HG02588 (cell line): ENCODE data around the gene USPL1.
"Not testable (repeated sequence)": the region's sequence is repeated elsewhere in the genome, so short reads cannot be mapped to it uniquely, and the experiment has no call there.

ENCODE experiments used
- ATAC-seq: cut with Tn5 transposase; IDR thresholded peaks from one replicate; pipeline ENCODE4 v1.9.1; 2021; ENCODE audit warnings: mild to moderate bottlenecking, moderate library complexity; ENCODE audit not compliant: unreplicated experiment

The USPL1 gene

DNA sequence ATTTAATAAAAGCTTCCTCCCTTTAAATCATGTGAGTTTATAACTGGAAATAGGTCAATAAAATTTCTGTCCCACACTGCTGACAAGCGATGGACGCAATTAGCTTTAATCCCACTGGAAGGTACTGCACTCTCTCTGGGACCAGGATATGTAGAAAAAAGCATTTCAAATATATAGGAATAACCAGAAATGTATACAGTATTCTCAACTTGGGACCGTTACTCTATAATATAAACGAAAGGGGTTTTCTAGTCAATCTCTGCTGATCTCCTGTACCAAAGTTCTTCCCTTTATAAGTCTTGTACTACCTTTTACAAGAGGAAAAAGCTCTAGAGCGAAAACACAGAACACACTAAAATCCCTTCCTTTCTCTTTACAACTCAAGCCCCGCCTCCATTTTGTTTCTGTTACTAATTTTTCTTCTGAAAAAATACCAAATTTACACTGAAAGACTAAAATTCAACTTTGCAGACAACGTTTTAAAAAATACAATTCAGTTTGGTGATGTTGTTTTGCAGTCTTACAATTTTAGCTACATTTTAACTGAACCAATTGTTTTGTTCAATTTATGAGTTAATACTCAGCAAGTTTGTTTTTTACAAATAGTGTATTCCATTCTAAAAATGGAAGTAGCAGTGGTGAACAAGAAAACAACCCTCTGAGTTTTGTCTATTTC, 1.7 kb upstream of the USPL1 start:
- no peak for ATAC-seq

DNA sequence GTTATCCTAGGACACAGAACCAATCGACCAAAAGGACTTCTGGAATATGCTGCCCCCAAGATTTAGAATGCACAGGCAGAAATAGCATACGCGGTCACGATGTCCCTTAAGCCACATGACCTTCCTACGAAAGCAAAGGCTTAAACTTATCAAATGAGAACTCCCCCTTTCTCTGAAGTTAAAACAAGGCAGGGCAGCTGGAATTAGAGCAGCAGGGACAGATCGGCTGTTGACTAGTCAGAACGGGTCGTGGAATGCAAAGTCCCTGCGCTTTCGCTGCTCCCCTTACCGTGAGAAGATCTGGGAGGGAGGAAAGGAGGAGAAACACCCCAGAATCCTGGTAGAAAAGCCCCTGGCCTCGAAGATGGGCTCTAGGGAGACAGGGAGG, 799 bp upstream of the USPL1 start:
- ATAC-seq: peak; percentile 18

DNA sequence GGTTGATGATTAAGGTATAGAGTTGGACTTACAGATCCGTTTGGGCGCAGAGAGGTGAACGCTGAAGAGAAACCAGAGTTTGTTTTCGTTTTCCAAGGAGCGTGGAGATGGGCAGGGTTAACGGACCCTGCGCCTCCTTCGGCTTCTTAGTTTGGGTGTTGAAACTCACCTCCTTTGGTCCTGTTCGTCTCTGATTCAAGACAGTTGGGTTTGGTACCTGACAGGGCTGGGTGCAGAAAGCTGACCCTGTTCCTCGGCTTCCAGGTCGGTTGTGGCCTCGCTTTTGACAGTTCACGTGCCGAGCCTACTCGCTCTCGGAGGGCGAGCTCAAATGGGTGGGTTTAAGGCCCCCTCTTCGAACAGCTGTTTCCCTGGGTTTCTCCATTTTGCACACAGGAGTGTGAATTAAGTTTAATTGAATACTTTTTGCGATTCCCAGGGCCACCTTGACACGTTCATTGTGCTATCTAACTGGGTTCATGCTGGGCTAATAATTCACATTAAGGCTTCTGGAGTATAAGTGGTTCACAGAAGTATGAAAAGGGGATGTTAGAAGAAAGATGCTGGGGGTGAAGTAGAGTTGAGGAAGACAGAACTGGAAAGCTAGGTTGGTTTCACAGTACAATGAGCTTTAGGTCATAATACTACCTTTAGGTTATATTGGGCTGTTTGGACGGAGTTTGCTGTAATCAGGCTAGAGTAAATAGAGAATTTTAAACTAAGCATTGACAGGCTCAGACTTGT, 638 bp downstream of the USPL1 start:
- peak; percentile 0 for ATAC-seq

DNA sequence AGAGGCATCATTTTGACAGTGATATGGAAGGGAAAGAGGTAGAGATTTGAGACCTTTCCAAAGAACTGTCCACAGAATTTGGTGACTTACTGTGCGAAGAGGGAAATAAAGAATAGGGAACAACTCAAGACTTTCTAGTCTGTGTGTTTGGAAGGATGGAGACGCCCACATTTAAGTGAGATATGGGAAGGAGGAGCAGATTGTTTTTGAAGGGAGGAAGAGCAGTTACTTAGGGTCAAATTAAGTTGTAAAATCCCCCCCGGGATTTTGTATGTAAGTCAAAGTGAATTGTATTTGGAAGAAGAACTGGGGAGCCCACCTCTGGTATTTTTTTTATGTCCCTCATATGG, 1.2 kb downstream of the USPL1 start:
- ATAC-seq: no peak

- ATAC-seq: no peak
Observed at GRCh38 chr13:30619731-30620130, 2.0 kb downstream of the USPL1 start.

- ATAC-seq: no peak
Observed at GRCh38 chr13:30620941-30621340, 3.2 kb downstream of the USPL1 start.

DNA sequence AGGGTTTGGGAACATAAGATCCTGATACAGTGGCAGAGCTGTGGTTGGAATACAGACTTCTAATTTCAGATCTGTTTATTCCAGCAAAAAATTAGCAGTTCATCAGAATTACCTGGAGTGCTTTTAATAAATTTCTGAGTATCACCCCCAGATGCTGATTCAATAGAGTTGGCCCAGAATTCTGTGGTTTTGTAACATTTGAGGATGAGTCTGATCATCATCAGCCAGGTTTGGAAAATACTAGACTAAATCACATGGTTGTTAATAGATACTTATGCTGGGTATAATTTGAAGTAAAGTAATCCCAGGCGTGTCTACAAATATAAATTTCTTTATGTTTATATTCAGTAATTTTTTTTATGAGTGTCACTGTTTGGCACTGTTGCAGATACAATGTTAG, 4.8 kb downstream of the USPL1 start:
- ATAC-seq: no peak

DNA sequence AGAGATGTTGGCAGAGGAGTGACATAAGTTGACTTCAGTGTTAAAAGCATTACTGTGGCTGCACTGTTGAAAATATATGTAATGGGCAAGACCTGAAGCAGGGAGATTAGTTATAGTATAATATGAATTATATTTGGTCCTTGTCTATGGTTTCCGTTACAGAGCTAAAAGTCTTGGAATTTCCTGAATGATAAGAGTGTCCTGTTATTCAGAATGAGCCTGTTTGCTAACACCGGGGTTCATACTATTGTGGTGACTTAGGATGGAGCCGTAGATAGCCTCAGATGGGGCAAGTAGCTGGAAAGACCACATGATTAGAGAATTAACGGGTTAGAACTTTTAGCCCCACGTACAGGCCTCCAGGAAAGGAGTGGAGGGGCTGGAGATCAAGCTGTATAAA, 5.7 kb downstream of the USPL1 start:
- ATAC-seq: no peak

DNA sequence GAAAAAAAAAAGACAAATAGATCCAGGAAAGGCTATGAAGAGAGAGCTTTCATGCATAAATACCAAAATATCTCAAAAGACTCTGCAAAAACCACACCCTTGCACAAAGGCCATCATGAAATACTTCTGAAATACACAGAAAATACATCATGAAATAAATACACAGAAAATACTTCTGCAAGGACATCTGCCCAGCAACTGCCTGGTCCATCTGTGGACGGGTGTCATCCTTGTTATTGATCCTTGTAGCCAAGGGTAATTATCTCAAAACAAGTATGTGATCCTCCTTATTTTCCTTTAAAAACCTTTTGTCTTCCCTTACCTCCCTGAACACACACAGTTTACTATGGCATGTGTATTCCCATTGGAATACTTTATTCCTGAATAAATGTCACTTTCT, 6.9 kb downstream of the USPL1 start:
- ATAC-seq: no peak

DNA sequence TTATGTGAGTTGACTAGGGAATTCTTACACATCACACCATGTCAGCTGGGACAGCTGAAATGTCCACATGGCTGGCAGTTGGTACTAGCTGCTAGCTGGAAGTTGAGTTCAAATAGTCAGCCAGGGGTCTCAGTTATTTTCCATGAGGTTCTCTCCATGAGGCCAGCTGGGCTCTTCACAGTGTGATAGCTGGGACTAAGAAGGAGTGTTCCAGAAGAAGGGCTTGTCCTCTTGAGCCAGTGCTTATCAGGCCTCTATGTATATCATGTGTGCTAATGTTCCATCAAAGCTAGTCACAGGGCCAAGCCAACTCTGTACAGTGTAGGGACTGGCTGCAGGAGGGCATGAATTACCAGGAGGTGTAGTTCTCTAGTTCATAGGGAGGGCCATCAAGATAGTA, 11.8 kb downstream of the USPL1 start:
- no peak for ATAC-seq

DNA sequence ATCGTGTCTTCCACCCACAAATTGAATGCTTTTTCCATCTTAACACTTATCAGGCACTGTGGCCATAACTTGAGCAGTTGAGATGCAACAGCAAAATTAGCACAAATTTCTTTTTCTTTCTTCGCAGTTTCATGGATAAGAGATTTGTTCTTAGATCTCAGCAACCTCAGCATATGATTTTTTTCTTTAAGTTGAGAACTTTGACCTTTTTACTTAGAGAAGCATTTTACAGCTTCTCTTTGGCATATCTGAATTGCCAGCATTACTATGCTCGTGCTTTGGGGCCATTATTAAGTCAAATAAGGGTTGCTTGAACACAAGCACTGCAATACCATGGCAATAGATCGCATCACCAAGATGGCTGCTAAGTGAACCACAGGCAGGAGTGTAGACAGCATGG, 16.1 kb downstream of the USPL1 start:
- no peak for ATAC-seq

DNA sequence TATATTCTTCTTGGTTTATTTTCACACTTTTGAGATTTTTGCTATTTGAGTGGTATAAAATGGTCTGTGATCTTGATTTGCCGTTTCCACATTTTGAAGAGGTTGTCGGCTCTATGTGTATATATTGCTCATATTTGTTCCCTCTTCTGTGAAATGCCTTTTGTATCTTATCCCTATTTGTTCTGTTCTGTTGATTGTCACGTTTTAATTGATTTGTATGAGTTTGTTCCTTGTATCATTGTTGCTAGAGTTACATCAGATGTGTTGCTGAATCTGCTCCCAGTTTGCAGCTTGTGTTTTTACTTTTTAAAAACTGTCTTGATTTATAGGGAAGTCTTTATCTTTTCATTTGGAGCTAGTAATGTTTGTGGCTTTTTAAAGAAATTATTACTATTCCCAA, 17.1 kb downstream of the USPL1 start:
- ATAC-seq: no peak

DNA sequence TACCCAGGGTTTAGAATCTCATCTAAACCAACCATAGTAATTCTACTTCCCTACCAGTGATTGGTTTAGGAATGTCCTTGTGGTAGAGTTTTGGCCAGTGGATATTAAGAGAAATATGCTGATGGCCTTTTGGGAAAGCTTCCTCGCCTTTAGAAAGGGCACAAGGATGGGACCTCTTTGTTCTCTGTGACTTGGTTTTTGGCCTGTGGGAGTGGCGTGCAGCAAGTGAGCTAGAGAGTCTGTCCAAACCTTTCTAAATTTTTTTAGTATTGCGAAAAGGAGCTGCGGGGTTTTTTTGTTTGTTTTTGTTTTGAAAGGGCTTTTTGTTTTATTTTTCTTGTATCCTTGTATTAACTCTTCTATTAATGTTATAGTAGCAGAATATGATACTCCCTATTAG, 20.6 kb downstream of the USPL1 start:
- no peak for ATAC-seq

GRCh38 chr13:30639671-30640070, 22.0 kb downstream of the USPL1 start:
- no peak for ATAC-seq

DNA sequence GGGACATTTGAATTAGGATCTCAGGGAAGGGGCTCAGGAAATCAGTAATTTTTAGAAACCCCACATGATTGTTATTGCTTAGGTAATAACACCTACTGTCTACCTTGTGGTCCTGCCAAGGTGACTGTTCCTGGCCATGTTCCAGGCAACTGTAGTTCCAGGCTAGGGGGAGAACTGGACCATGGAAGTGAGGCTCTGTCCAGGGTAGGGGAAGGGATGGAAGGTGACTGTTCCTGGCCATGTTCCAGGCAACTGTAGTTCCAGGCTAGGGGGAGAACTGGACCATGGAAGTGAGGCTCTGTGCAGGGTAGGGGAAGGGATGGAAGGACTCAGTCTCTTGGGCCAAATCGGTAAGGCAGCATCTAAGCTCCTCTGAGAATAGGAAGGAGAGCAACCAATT, 23.5 kb downstream of the USPL1 start:
- not testable (repeated sequence) for ATAC-seq

DNA sequence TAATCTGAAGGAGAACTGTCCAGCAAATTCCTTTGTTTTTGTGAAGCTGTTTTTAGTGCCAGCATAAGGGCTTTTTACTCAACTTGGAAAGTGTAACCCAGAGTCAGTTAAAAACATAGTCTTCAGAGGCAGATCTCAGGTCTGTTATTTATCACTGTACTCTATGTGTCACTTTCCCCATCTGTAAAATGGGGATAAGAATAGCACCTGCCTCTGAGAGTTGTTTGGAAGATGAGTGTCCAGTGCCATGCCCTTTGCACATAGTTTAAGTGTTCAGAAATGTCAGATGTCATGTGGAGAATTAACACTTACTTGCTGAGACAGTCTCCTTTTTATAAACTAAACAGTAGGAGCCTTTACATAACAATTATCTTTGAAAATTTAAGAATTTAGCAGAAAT, 27.9 kb downstream of the USPL1 start:
- no peak for ATAC-seq

- no peak for ATAC-seq
Observed at GRCh38 chr13:30647420-30647819, 29.7 kb downstream of the USPL1 start.

GRCh38 chr13:30647824-30648521, 30.3 kb downstream of the USPL1 start:
- ATAC-seq: no peak

DNA sequence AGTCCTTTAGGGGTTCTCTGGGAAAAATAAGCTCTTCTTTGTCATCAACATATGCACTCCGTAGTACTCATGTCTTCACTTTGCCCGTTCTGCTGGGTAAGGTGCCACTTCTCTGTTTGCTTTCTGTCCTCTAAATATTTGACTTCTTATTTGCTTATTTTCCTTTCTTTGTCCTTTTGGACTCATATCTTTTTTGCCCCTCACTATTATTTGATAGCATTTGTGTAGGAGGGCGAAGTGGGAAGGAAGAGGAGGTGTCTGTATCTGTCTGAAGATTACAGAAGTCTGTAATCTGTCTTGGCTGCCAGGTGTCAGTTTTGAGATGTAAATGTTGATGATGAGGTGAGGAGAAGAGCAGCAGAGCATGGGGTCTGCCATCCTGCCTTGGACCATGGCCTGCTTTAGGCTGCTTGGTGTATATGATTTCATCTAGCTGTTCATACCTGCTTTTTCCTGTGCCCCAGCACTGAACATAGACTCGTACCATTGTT, 30.8 kb downstream of the USPL1 start:
- no peak for ATAC-seq

- ATAC-seq: not testable (repeated sequence)
Observed at GRCh38 chr13:30651648-30652047, 33.9 kb downstream of the USPL1 start.

DNA sequence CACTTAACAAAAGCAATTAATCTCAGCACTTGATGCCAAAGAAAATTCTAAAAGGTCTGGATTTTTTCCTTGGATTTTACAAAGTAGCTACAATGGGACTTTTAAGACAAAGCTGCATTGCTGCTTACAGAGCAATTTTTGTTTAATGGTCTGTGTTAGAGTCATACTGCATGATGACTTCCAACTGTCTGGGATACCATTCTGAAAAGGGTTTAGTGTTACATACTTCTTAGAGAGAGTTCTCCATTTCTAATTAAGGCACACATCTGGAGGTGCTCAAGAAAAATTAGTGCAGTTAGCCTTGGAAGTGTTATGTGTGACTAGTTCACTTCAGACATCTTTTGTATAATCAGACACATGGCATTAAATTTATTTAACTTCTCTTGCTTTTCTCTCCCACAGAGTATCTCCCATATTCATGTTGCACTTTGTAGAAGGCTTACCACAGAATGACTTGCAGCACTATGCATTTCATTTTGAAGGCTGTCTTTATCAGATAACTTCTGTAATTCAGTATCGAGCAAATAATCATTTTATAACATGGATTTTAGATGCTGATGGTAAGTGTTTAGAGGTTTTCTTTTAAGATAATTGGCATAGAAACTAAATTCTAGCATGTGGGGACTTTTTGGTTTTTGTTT, 35.1 kb downstream of the USPL1 start:
- ATAC-seq: no peak

DNA sequence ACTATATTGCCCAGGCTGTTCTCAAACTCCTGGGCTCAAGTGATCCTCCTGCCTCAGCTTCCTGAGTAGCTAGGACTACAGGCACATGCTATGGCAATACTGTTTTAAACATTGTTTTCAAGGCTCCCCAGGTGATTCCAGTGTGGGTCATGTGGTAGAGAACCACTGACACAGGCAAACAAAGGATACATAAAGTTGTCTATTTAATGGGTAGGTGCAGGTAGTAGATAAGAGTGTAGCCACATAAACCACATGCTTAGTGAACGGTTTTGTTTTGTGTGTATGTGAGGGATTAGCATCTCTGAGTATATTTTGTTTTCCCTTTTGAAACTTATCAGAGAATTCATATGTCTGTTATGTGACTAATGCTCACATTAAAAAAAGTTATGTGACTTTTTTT, 36.7 kb downstream of the USPL1 start:
- ATAC-seq: no peak
